ENCODE measurements around the gene AFDN.

- TF ChIP-seq CTCF (IDR thresholded peaks at IDR 0.05), result no peak
- TF ChIP-seq POLR2A (IDR thresholded peaks at IDR 0.05), result no peak
Observed at GRCh38 chr6:167988945-167989841, 162.5 kb downstream of the AFDN start.

Measured in suprapubic skin (tissue), 3 donors.